ENCODE measurements around the gene KCNK13.

The KCNK13 gene

DNA sequence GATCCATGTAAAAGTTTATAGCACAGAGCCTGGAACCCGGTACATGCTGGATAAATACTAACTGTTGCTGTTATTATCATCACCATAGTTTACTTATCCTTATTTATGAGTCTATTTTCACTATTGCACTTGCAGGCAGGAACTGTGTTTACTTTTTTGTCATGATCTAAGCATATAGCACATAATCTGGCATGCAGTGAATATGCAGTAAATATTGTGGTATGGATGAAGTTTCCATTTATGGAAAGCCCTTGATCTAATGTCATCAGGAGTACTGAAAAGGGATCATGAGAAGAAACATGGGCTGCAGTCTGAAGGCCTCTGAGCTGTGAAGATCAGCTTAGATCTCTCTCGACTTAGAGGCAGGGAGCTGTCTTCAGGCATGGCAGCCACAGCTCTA, 91.6 kb downstream of the KCNK13 start:
- Histone ChIP-seq H3K4me1 (ENCODE audit: insufficient read depth, low read length) (no peaks in the 10 kb centered on the region), H3K9ac (ENCODE audit: low read depth, low read length) (no peak overlapping the region), H4K20me1 (ENCODE audit: insufficient read depth, low read length) (no peaks in the 10 kb centered on the region), H3K4me2 (ENCODE audit: insufficient read depth, low read length) (no peak overlapping the region), H3K36me3 (ENCODE audit: insufficient read depth, low read length) (no peaks in the 10 kb centered on the region), H2AFZ (ENCODE audit: low read depth, low read length) (no peak overlapping the region), H3K9me3 (ENCODE audit: insufficient read depth, low read length, severe bottlenecking) (no peaks in the 10 kb centered on the region), H3K27me3 (ENCODE audit: insufficient read depth, low read length, poor library complexity) (no peaks in the 10 kb centered on the region), H3K27ac (ENCODE audit: low read length) (no peak overlapping the region), H3K79me2 (ENCODE audit: insufficient read depth, low read length) (no peaks in the 10 kb centered on the region), H3K4me3 (ENCODE audit: low read depth in 1 of 2, low read length in 2 of 2) (no peak overlapping the region)
- ATAC-seq (ENCODE audit: insufficient read depth, low read depth): no peak
- DNase-seq: no peak
- TF ChIP-seq EZH2 (IDR thresholded peaks at IDR 0.05; ENCODE audit: borderline replicate concordance, low read depth, low read length, severe bottlenecking) (no peak), CTCF (IDR thresholded peaks at IDR 0.05; ENCODE audit: borderline replicate concordance, extremely low read depth, low read length, poor library complexity, severe bottlenecking) (no peak)

DNA sequence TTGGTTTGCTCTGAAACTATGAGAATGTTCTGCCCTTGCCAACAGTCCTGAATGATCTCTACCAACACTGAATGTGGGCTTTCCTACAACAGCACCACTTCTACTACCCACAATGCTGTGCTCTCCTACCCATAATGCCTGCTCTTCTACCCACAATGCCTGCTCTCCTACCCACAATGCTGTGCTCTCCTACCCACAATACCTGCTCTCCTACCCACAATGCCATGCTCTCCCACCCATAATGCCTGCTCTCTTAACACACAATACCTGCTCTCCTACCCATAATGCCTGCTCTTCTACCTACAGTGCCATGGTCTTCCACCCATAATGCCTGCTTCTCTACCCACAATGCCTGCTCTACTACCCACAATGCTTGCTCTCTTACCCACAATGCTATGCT, 92.3 kb downstream of the KCNK13 start:
- no peak overlapping the region for H3K4me2 ChIP-seq (ENCODE audit: insufficient read depth, low read length)
- H3K27me3 ChIP-seq (ENCODE audit: insufficient read depth, low read length, poor library complexity): no peaks in the 10 kb centered on the region
- no peak overlapping the region for H3K9ac ChIP-seq (ENCODE audit: low read depth, low read length)
- H4K20me1 ChIP-seq (ENCODE audit: insufficient read depth, low read length): no peaks in the 10 kb centered on the region
- H3K9me3 ChIP-seq (ENCODE audit: insufficient read depth, low read length, severe bottlenecking): no peaks in the 10 kb centered on the region
- DNase-seq: no peak
- no peak for ATAC-seq (ENCODE audit: insufficient read depth, low read depth)
- H2AFZ ChIP-seq (ENCODE audit: low read depth, low read length): 0 out of 2 replicates have a peak overlapping the region, but pooled peaks have one; percentile 46
- no peak overlapping the region for H3K27ac ChIP-seq (ENCODE audit: low read length)
- no peaks in the 10 kb centered on the region for H3K79me2 ChIP-seq (ENCODE audit: insufficient read depth, low read length)
- H3K4me3 ChIP-seq (ENCODE audit: low read depth in 1 of 2, low read length in 2 of 2): no peak overlapping the region
- no peak for TF ChIP-seq EZH2 (IDR thresholded peaks at IDR 0.05; ENCODE audit: borderline replicate concordance, low read depth, low read length, severe bottlenecking)
- TF ChIP-seq CTCF (IDR thresholded peaks at IDR 0.05; ENCODE audit: borderline replicate concordance, extremely low read depth, low read length, poor library complexity, severe bottlenecking): no peak
- no peaks in the 10 kb centered on the region for H3K4me1 ChIP-seq (ENCODE audit: insufficient read depth, low read length)
- H3K36me3 ChIP-seq (ENCODE audit: insufficient read depth, low read length): no peaks in the 10 kb centered on the region

GRCh38 chr14:90159146-90159545, 97.4 kb downstream of the KCNK13 start:
- no peaks in the 10 kb centered on the region for H3K9me3 ChIP-seq (ENCODE audit: insufficient read depth, low read length, severe bottlenecking)
- peaks cover 17% of the 10 kb centered on the region for H3K27me3 ChIP-seq (ENCODE audit: insufficient read depth, low read length, poor library complexity)
- H3K79me2 ChIP-seq (ENCODE audit: insufficient read depth, low read length): no peaks in the 10 kb centered on the region
- DNase-seq (no peak), ATAC-seq (ENCODE audit: insufficient read depth, low read depth) (no peak)
- no peaks in the 10 kb centered on the region for H3K4me1 ChIP-seq (ENCODE audit: insufficient read depth, low read length)
- no peak overlapping the region for H3K9ac ChIP-seq (ENCODE audit: low read depth, low read length)
- no peak for TF ChIP-seq EZH2 (IDR thresholded peaks at IDR 0.05; ENCODE audit: borderline replicate concordance, low read depth, low read length, severe bottlenecking)
- TF ChIP-seq CTCF (IDR thresholded peaks at IDR 0.05; ENCODE audit: borderline replicate concordance, extremely low read depth, low read length, poor library complexity, severe bottlenecking): no peak
- no peak overlapping the region for H2AFZ ChIP-seq (ENCODE audit: low read depth, low read length)
- no peak overlapping the region for H3K27ac ChIP-seq (ENCODE audit: low read length)
- H3K4me2 ChIP-seq (ENCODE audit: insufficient read depth, low read length): no peak overlapping the region
- H3K36me3 ChIP-seq (ENCODE audit: insufficient read depth, low read length): no peaks in the 10 kb centered on the region
- no peaks in the 10 kb centered on the region for H4K20me1 ChIP-seq (ENCODE audit: insufficient read depth, low read length)
- H3K4me3 ChIP-seq (ENCODE audit: low read depth in 1 of 2, low read length in 2 of 2): no peak overlapping the region

DNA sequence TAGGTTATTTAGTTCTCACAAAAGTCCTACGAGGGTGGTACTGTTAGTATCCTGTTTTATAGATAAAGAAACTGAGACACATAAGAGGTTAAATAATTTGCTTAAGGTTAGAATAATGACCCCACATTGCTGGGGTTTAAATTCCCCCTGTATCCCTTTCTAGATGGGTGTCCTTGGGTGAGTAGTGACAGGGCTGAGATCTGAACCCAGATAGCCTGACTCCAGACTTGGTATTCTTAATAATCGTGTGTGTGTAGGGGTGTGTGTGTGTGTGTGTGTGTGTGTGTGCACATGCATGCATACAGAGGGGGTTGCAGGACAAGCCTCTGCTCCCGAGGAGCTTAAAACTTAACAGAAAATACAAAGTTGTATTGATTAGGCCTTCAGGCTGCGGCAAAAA, 97.9 kb downstream of the KCNK13 start:
- Histone ChIP-seq H3K79me2 (ENCODE audit: insufficient read depth, low read length) (no peaks in the 10 kb centered on the region), H3K27ac (ENCODE audit: low read length) (no peak overlapping the region), H2AFZ (ENCODE audit: low read depth, low read length) (no peak overlapping the region), H3K9me3 (ENCODE audit: insufficient read depth, low read length, severe bottlenecking) (no peaks in the 10 kb centered on the region), H3K36me3 (ENCODE audit: insufficient read depth, low read length) (no peaks in the 10 kb centered on the region), H4K20me1 (ENCODE audit: insufficient read depth, low read length) (no peaks in the 10 kb centered on the region), H3K4me2 (ENCODE audit: insufficient read depth, low read length) (no peak overlapping the region), H3K4me3 (ENCODE audit: low read depth in 1 of 2, low read length in 2 of 2) (no peak overlapping the region), H3K4me1 (ENCODE audit: insufficient read depth, low read length) (no peaks in the 10 kb centered on the region), H3K27me3 (ENCODE audit: insufficient read depth, low read length, poor library complexity) (peaks cover 17% of the 10 kb centered on the region), H3K9ac (ENCODE audit: low read depth, low read length) (no peak overlapping the region)
- DNase-seq (no peak), ATAC-seq (ENCODE audit: insufficient read depth, low read depth) (no peak)
- TF ChIP-seq CTCF (IDR thresholded peaks at IDR 0.05; ENCODE audit: borderline replicate concordance, extremely low read depth, low read length, poor library complexity, severe bottlenecking) (no peak), EZH2 (IDR thresholded peaks at IDR 0.05; ENCODE audit: borderline replicate concordance, low read depth, low read length, severe bottlenecking) (no peak)

All from DND-41 (cell line).